CD14-positive monocyte (primary cell): ENCODE data around the gene TTC9B. TPM values are rescaled to one million over a fixed set of nuclear protein-coding genes. Genes with fewer than 3 reads are reported as not detected.

Experiments
- DNase-seq, 3 donors: peaks; one replicate each; pipeline ENCODE4 v3.0.0-alpha.2; 2011 to 2022
- H2AFZ ChIP-seq: 2 replicates; pipeline ENCODE4 v1.6.0; 2012; ENCODE audit warnings: mild to moderate bottlenecking, low read depth, low read length, inconsistent platforms; ENCODE audit not compliant: insufficient read depth, poor library complexity, severe bottlenecking
- H3K27ac ChIP-seq, 2 donors: 1 replicate in 1 of 2; 2 replicates in 1 of 2; pipeline ENCODE4 v1.5.1; 2012 to 2013; ENCODE audit warnings: low read length in 2 of 2, control low read depth in 1 of 2, inconsistent platforms in 1 of 2, low read depth in 1 of 2, mild to moderate bottlenecking in 1 of 2
- H3K27me3 ChIP-seq, 2 donors: one replicate each; pipeline versions ENCODE4 v1.6.0 to v1.6.1; 2011 to 2013; ENCODE audit warnings: low read length in 2 of 2; ENCODE audit not compliant: control insufficient read depth in 2 of 2, insufficient read depth in 2 of 2
- H3K36me3 ChIP-seq, 2 donors: replicated peaks in 1 of 2; 1 replicate in 1 of 2; 2 replicates in 1 of 2; pipeline versions ENCODE4 v1.5.1 to v1.6.1; 2012 to 2013; ENCODE audit warnings: low read length in 2 of 2, control low read depth in 1 of 2, inconsistent platforms in 1 of 2, mild to moderate bottlenecking in 1 of 2; ENCODE audit not compliant: insufficient read depth in 2 of 2, control insufficient read depth in 1 of 2
- H3K4me1 ChIP-seq, 2 donors: 1 replicate in 1 of 2; 2 replicates in 1 of 2; pipeline versions ENCODE4 v1.5.1 to v1.6.1; 2012 to 2013; ENCODE audit warnings: low read length in 2 of 2, control low read depth in 1 of 2, inconsistent platforms in 1 of 2, mild to moderate bottlenecking in 1 of 2, moderate library complexity in 1 of 2; ENCODE audit not compliant: insufficient read depth in 2 of 2, control insufficient read depth in 1 of 2
- H3K4me2 ChIP-seq: replicated peaks from 2 replicates; pipeline ENCODE3; 2012; ENCODE audit warnings: low read length, moderate library complexity, mild to moderate bottlenecking; ENCODE audit not compliant: poor library complexity, severe bottlenecking; ENCODE audit errors: extremely low read depth
- H3K4me3 ChIP-seq, 3 experiments: fragments of 200-600 bp in 1 of 3; sonication (generic) in 1 of 3; replicated peaks in 1 of 3; 1 replicate in 2 of 3; 2 replicates in 1 of 3; pipeline ENCODE4 v1.5.1; 2011 to 2013; ENCODE audit warnings: low read length in 3 of 3, mild to moderate bottlenecking in 3 of 3, control low read depth in 2 of 3, low read depth in 2 of 3, inconsistent platforms in 1 of 3, moderate library complexity in 1 of 3
- H3K79me2 ChIP-seq: 2 replicates; pipeline ENCODE4 v1.6.0; 2012; ENCODE audit warnings: mild to moderate bottlenecking, control low read depth, inconsistent platforms, low read length, moderate library complexity; ENCODE audit not compliant: insufficient read depth
- H3K9ac ChIP-seq: 2 replicates; pipeline ENCODE4 v1.6.0; 2017; ENCODE audit warnings: low read length, mild to moderate bottlenecking; ENCODE audit not compliant: insufficient read depth, poor library complexity, severe bottlenecking
- H3K9me3 ChIP-seq, 2 donors: replicated peaks in 1 of 2; 1 replicate in 1 of 2; 2 replicates in 1 of 2; pipeline versions ENCODE4 v1.5.1 to v1.6.1; 2012 to 2013; ENCODE audit warnings: low read length in 2 of 2, control low read depth in 1 of 2; ENCODE audit not compliant: control insufficient read depth in 1 of 2, insufficient read depth in 1 of 2
- H4K20me1 ChIP-seq: 2 replicates; pipeline ENCODE4 v1.6.0; 2012; ENCODE audit warnings: mild to moderate bottlenecking, low read length, control low read depth, moderate library complexity; ENCODE audit not compliant: insufficient read depth
- H3K27ac Mint-ChIP-seq, 7 donors: one replicate each; pipeline ENCODE4 v1.8.0; 2020; ENCODE audit warnings: mild to moderate bottlenecking in 7 of 7, mixed read lengths in 7 of 7, moderate library complexity in 6 of 7, inconsistent platforms in 2 of 7
- H3K27me3 Mint-ChIP-seq, 3 donors: one replicate each; pipeline ENCODE4 v1.8.0; 2021 to 2022; ENCODE audit warnings: low read depth in 3 of 3, mild to moderate bottlenecking in 3 of 3, mixed read lengths in 3 of 3, moderate library complexity in 3 of 3, inconsistent platforms in 1 of 3
- H3K36me3 Mint-ChIP-seq, 2 donors: one replicate each; pipeline ENCODE4 v1.8.0; 2020; ENCODE audit warnings: mixed read lengths in 2 of 2, inconsistent platforms in 1 of 2, mild to moderate bottlenecking in 1 of 2
- H3K4me1 Mint-ChIP-seq: one replicate; pipeline ENCODE4 v1.8.0; 2020; ENCODE audit warnings: mild to moderate bottlenecking, mixed read lengths
- H3K4me3 Mint-ChIP-seq, 2 donors: one replicate each; pipeline ENCODE4 v1.8.0; 2020; ENCODE audit warnings: mild to moderate bottlenecking in 2 of 2, mixed read lengths in 2 of 2, moderate library complexity in 1 of 2
- H3K9me3 Mint-ChIP-seq, 7 donors: one replicate each; pipeline ENCODE4 v1.8.0; 2020 to 2022; ENCODE audit warnings: mixed read lengths in 7 of 7, mild to moderate bottlenecking in 6 of 7, moderate library complexity in 6 of 7, inconsistent platforms in 2 of 7
- WGBS: methylation state at CpG from one replicate; pipeline ENCODE4 v1.1.5; 2013; ENCODE audit warnings: missing lambda C conversion rate; ENCODE audit not compliant: insufficient coverage; 5-methylcytosine and 5-hydroxymethylcytosine counted together
- intact Hi-C, 2 donors: fragments of 100-400 bp; cut with micrococcal nuclease; formaldehyde crosslinking; loops; one replicate each; pipeline versions ENCODE4 v1.15.0 to v1.15.1; 2023
- polyA plus RNA-seq, 3 donors: library from polyadenylated mRNA; depleted of rRNA in 1 of 3; unstranded in 2 of 3; stranded (reverse) in 1 of 3; fragments of 300-500 nt in 2 of 3; fragments of >200 nt in 1 of 3; fragmentation: Illumina TruSeq in 2 of 3; gene quantifications; 1 replicate in 2 of 3; 2 replicates in 1 of 3; pipeline ENCODE4 v1.2.3, GENCODE V29; 2012 to 2021
- TF ChIP-seq, protein P1 (sequence below): fragments of 200-600 bp; IDR thresholded peaks from one replicate; pipeline ENCODE4 v1.8.0; 2022; ENCODE audit warnings: antibody characterized with exemption, mild to moderate bottlenecking

Gene TTC9B
- polyA plus RNA-seq, 3 donors: not detected

GRCh38 chr19:40249781-40250180 is 31.6 kb upstream of the TTC9B start:
- H3K27ac Mint-ChIP-seq: peak overlapping the region in 2 of 7 donors; percentile 37 to 50
- H3K4me1 Mint-ChIP-seq: no peaks in the 10 kb centered on the region

DNA sequence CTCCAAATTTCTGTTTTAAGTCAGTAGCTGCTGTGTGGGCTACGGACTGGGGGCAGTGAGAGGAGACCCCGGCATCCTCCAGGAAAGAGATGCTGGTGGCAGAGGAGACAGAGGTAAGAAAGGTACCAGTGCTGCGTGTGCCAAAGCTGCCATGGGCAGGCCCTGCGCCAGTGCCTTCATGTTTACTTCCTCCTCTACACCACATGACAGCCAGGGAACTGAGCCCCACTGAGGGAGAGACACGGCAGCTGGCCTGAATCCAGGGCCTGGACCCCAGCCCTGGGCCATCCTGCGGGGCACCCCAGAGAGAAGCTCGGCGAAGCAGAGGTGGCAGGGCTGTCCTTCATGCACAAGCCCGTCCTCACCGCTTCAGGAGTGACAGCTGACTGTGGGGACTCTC is 31.0 kb upstream of the TTC9B start:
- Histone ChIP-seq H3K27me3 (no peaks in the 10 kb centered on the region), H3K9me3 (no peaks in the 10 kb centered on the region), H3K4me3 (no peak overlapping the region), H3K27ac (no peak overlapping the region), H2AFZ (no peak overlapping the region), H3K4me2 (no peak overlapping the region), H3K9ac (no peak overlapping the region), H3K4me1 (no peaks in the 10 kb centered on the region), H3K36me3 (peaks cover 44 to 78% of the 10 kb centered on the region in 2 donors), H4K20me1 (peaks cover 63% of the 10 kb centered on the region), H3K79me2 (peaks cover 20% of the 10 kb centered on the region)
- TF ChIP-seq, protein P1, sequence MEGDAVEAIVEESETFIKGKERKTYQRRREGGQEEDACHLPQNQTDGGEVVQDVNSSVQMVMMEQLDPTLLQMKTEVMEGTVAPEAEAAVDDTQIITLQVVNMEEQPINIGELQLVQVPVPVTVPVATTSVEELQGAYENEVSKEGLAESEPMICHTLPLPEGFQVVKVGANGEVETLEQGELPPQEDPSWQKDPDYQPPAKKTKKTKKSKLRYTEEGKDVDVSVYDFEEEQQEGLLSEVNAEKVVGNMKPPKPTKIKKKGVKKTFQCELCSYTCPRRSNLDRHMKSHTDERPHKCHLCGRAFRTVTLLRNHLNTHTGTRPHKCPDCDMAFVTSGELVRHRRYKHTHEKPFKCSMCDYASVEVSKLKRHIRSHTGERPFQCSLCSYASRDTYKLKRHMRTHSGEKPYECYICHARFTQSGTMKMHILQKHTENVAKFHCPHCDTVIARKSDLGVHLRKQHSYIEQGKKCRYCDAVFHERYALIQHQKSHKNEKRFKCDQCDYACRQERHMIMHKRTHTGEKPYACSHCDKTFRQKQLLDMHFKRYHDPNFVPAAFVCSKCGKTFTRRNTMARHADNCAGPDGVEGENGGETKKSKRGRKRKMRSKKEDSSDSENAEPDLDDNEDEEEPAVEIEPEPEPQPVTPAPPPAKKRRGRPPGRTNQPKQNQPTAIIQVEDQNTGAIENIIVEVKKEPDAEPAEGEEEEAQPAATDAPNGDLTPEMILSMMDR: no peak
- Mint-ChIP-seq H3K4me1 (no peaks in the 10 kb centered on the region), H3K9me3 (peaks cover 0 to 1% (median 0%) of the 10 kb centered on the region in 7 donors), H3K4me3 (no peak overlapping the region), H3K27me3 (peaks cover 0 to 2% (median 0%) of the 10 kb centered on the region in 3 donors), H3K36me3 (peaks cover 56 to 76% of the 10 kb centered on the region in 2 donors), H3K27ac (peak overlapping the region in 2 of 7 donors; percentile 31 to 50)
- intact Hi-C loops: no loop called here
- DNase-seq: no peak
- WGBS: 48% methylated on average over 4 of the region's 10 CpGs

More at GRCh38 chr19:40249781-40250180, 31.6 kb upstream of the TTC9B start:
- Histone ChIP-seq H3K27me3 (no peaks in the 10 kb centered on the region), H3K4me3 (no peak overlapping the region), H3K4me1 (no peaks in the 10 kb centered on the region), H3K36me3 (peaks cover 50 to 78% of the 10 kb centered on the region in 2 donors), H3K9me3 (no peaks in the 10 kb centered on the region), H3K79me2 (peaks cover 15% of the 10 kb centered on the region), H3K27ac (no peak overlapping the region), H2AFZ (no peak overlapping the region), H3K9ac (no peak overlapping the region), H4K20me1 (peaks cover 60% of the 10 kb centered on the region), H3K4me2 (no peak overlapping the region)
- 76% methylated on average over 11 of the region's 11 CpGs for WGBS
- H3K9me3 Mint-ChIP-seq: peaks cover 0 to 1% (median 0%) of the 10 kb centered on the region in 7 donors
- TF ChIP-seq, protein P1: no peak
- H3K4me3 Mint-ChIP-seq: no peak overlapping the region
- DNase-seq: no peak
- intact Hi-C loops: no loop called here
- peaks cover 0 to 2% (median 0%) of the 10 kb centered on the region in 3 donors for H3K27me3 Mint-ChIP-seq
- peaks cover 56 to 76% of the 10 kb centered on the region in 2 donors for H3K36me3 Mint-ChIP-seq
